Activated CD8-positive, alpha-beta memory T cell treated with anti-CD3 and anti-CD28 coated beads for 24 hours (primary cell): ENCODE results near the gene PREX1.

ENCODE experiments used
- DNase-seq: peaks from one replicate; pipeline ENCODE4 v3.0.0-alpha.2; 2020

Gene PREX1

GRCh38 chr20:48674461-48674860 is 153.3 kb downstream of the PREX1 start:
- DNase-seq: no peak

- DNase-seq: no peak
Measured at GRCh38 chr20:48673507-48673906, 154.3 kb downstream of the PREX1 start.

GRCh38 chr20:48672324-48672723 is 155.5 kb downstream of the PREX1 start:
- DNase-seq: no peak

- no peak for DNase-seq
Measured at GRCh38 chr20:48671141-48671540, 156.7 kb downstream of the PREX1 start.

- no peak for DNase-seq
Measured at GRCh38 chr20:48669946-48670605, 157.7 kb downstream of the PREX1 start.

GRCh38 chr20:48668451-48668946 is 159.3 kb downstream of the PREX1 start:
- DNase-seq: no peak

- no peak for DNase-seq
Measured at GRCh38 chr20:48667889-48668413, 159.8 kb downstream of the PREX1 start.

- no peak for DNase-seq
Measured at GRCh38 chr20:48667481-48667880, 160.3 kb downstream of the PREX1 start.

GRCh38 chr20:48665785-48666184 is 162.0 kb downstream of the PREX1 start:
- no peak for DNase-seq

- DNase-seq: no peak
Measured at GRCh38 chr20:48662711-48663110, 165.1 kb downstream of the PREX1 start.

- DNase-seq: no peak
Measured at GRCh38 chr20:48661575-48662455, 166.0 kb downstream of the PREX1 start.

- DNase-seq: no peak
Measured at GRCh38 chr20:48660788-48661187, 167.0 kb downstream of the PREX1 start.

GRCh38 chr20:48659858-48660257 is 167.9 kb downstream of the PREX1 start:
- no peak for DNase-seq

GRCh38 chr20:48658505-48658904 is 169.3 kb downstream of the PREX1 start:
- no peak for DNase-seq

GRCh38 chr20:48658198-48658476 is 169.7 kb downstream of the PREX1 start:
- no peak for DNase-seq

GRCh38 chr20:48657426-48658197 is 170.2 kb downstream of the PREX1 start:
- DNase-seq: peak; percentile 84

GRCh38 chr20:48656661-48657211 is 171.1 kb downstream of the PREX1 start:
- DNase-seq: no peak

- DNase-seq: no peak
Measured at GRCh38 chr20:48656137-48656536, 171.7 kb downstream of the PREX1 start.

GRCh38 chr20:48653706-48654051 is 174.1 kb downstream of the PREX1 start:
- no peak for DNase-seq

GRCh38 chr20:48652961-48653705 is 174.7 kb downstream of the PREX1 start:
- no peak for DNase-seq

GRCh38 chr20:48651960-48652359 is 175.8 kb downstream of the PREX1 start:
- no peak for DNase-seq

GRCh38 chr20:48651271-48651670 is 176.5 kb downstream of the PREX1 start:
- DNase-seq: no peak
